Lung (tissue), 12 donors: ENCODE data around the gene THAP7. TPM values are rescaled to one million over a fixed set of nuclear protein-coding genes. Genes with fewer than 3 reads are reported as not detected.

ENCODE experiments used
- ATAC-seq: fragments of 200-7000 bp; cut with Tn5 transposase; one replicate; pipeline ENCODE4 v1.9.1; 2020; ENCODE audit warnings: moderate number of reproducible peaks; ENCODE audit not compliant: insufficient read depth, low FRiP score
- DNase-seq, 3 donors: peaks; one replicate each; pipeline ENCODE4 v3.0.0-alpha.2; 2013 to 2017
- H3K27ac ChIP-seq, 2 donors: one replicate each; pipeline ENCODE4 v1.5.1; 2013; ENCODE audit warnings: mild to moderate bottlenecking in 2 of 2, moderate library complexity in 2 of 2, control low read depth in 1 of 2, inconsistent platforms in 1 of 2, low read depth in 1 of 2, low read length in 1 of 2
- H3K27me3 ChIP-seq, 3 donors: one replicate each; pipeline ENCODE4 v1.5.1; 2013; ENCODE audit warnings: low read length in 2 of 3; ENCODE audit not compliant: control insufficient read depth in 3 of 3, insufficient read depth in 3 of 3
- H3K36me3 ChIP-seq, 4 donors: one replicate each; pipeline ENCODE4 v1.5.1; 2013; ENCODE audit warnings: low read length in 4 of 4, mild to moderate bottlenecking in 1 of 4, moderate library complexity in 1 of 4; ENCODE audit not compliant: control insufficient read depth in 4 of 4, insufficient read depth in 4 of 4
- H3K4me1 ChIP-seq, 5 donors: one replicate each; pipeline ENCODE4 v1.5.1; 2013; ENCODE audit warnings: low read length in 5 of 5, mild to moderate bottlenecking in 2 of 5, moderate library complexity in 1 of 5; ENCODE audit not compliant: control insufficient read depth in 5 of 5, insufficient read depth in 5 of 5
- H3K4me3 ChIP-seq: one replicate; pipeline ENCODE4 v1.5.1; 2013; ENCODE audit warnings: mild to moderate bottlenecking, control low read depth, moderate library complexity
- H3K9ac ChIP-seq, 2 donors: one replicate each; pipeline ENCODE4 v1.5.1; 2013; ENCODE audit warnings: low read length in 2 of 2, control low read depth in 1 of 2; ENCODE audit not compliant: insufficient read depth in 1 of 2
- H3K9me3 ChIP-seq, 4 donors: one replicate each; pipeline ENCODE4 v1.5.1; 2013; ENCODE audit warnings: low read length in 3 of 4, mild to moderate bottlenecking in 1 of 4, moderate library complexity in 1 of 4; ENCODE audit not compliant: control insufficient read depth in 4 of 4, insufficient read depth in 3 of 4
- CTCF ChIP-seq: IDR thresholded peaks from 2 replicates; pipeline ENCODE4 v1.5.1; 2012; ENCODE audit warnings: mild to moderate bottlenecking; ENCODE audit errors: control extremely low read depth, extremely low read depth
- WGBS, 2 donors: extraction: QIAGEN DNeasy Blood & Tissue Kit; methylation state at CpG; one replicate each; pipeline ENCODE4 v1.1.7; 2013; 5-methylcytosine and 5-hydroxymethylcytosine counted together
- polyA plus RNA-seq, 2 donors: library from polyadenylated mRNA; stranded (reverse); fragments of 200-250 nt; gene quantifications; one replicate each; pipeline ENCODE4 v1.2.1, GENCODE V29; 2013
- total RNA-seq, 2 donors: library from RNA; depleted of rRNA in 1 of 2; stranded (reverse); fragments of >200 nt in 1 of 2; gene quantifications; one replicate each; pipeline ENCODE4 v1.2.1, GENCODE V29; 2014 to 2021
- donor health status: control.
- donor health status: control.
- donor health status: Bipolar disorder and iron deficiency.
- donor health status: healthy.
- donor health status: DM: yes; HTN: yes; CAD: no.

The THAP7 gene
- total and polyA plus RNA-seq, 4 donors: 20.4 to 61.3 (median 27.6) TPM

GRCh38 chr22:20996031-20996410 is 5.9 kb downstream of the THAP7 start:
- TF ChIP-seq CTCF: no peak
- Histone ChIP-seq H3K9ac (no peak overlapping the region), H3K36me3 (peaks cover 3 to 81% (median 11%) of the 10 kb centered on the region in 4 donors), H3K9me3 (no peaks in the 10 kb centered on the region), H3K27ac (no peak overlapping the region), H3K4me1 (peaks cover 3 to 13% (median 9%) of the 10 kb centered on the region in 5 donors), H3K27me3 (no peaks in the 10 kb centered on the region), H3K4me3 (no peak overlapping the region)
- DNase-seq (no peak), ATAC-seq (no peak)
- 96 to 98% methylated on average over 9 to 10 of the region's 10 CpGs for WGBS, 2 donors

GRCh38 chr22:20995329-20996030 is 6.4 kb downstream of the THAP7 start:
- H3K27ac ChIP-seq: no peak overlapping the region
- TF ChIP-seq CTCF: no peak
- H3K4me3 ChIP-seq: no peak overlapping the region
- H3K9ac ChIP-seq: no peak overlapping the region
- peaks cover 0 to 10% (median 7%) of the 10 kb centered on the region in 5 donors for H3K4me1 ChIP-seq
- DNase-seq (no peak), ATAC-seq (no peak)
- WGBS, 2 donors: 94 to 95% methylated on average over 23 of the region's 23 CpGs
- H3K27me3 ChIP-seq: no peaks in the 10 kb centered on the region
- H3K36me3 ChIP-seq: peaks cover 3 to 83% (median 11%) of the 10 kb centered on the region in 4 donors
- no peaks in the 10 kb centered on the region for H3K9me3 ChIP-seq

GRCh38 chr22:20994902-20995241 is 7.0 kb downstream of the THAP7 start:
- DNase-seq (no peak), ATAC-seq (no peak)
- no peak overlapping the region for H3K27ac ChIP-seq
- 94 to 96% methylated on average over 10 of the region's 10 CpGs for WGBS, 2 donors
- no peaks in the 10 kb centered on the region for H3K27me3 ChIP-seq
- H3K4me3 ChIP-seq: no peak overlapping the region
- no peak overlapping the region for H3K9ac ChIP-seq
- H3K9me3 ChIP-seq: no peaks in the 10 kb centered on the region
- H3K36me3 ChIP-seq: peaks cover 3 to 78% (median 10%) of the 10 kb centered on the region in 4 donors
- no peak for TF ChIP-seq CTCF
- peaks cover 0 to 3% (median under 1%) of the 10 kb centered on the region in 5 donors for H3K4me1 ChIP-seq
